Ectodermal cell (in vitro differentiated cells): ENCODE results near the gene FUBP3.

ENCODE experiments used
- H3K27ac ChIP-seq: 2 replicates; pipeline ENCODE4 v1.7.0; 2013; ENCODE audit warnings: mild to moderate bottlenecking, low read depth, low read length; ENCODE audit not compliant: insufficient read depth, poor library complexity, severe bottlenecking
- H3K27me3 ChIP-seq: 2 replicates; pipeline ENCODE4 v1.7.0; 2013; ENCODE audit warnings: mild to moderate bottlenecking, low read length; ENCODE audit not compliant: insufficient read depth, control insufficient read depth, poor library complexity, severe bottlenecking
- H3K36me3 ChIP-seq: one replicate; pipeline ENCODE4 v1.7.0; 2013; ENCODE audit warnings: low read length; ENCODE audit not compliant: control insufficient read depth, insufficient read depth
- H3K4me1 ChIP-seq: one replicate; pipeline ENCODE4 v1.7.0; 2013; ENCODE audit warnings: low read length; ENCODE audit not compliant: control insufficient read depth, insufficient read depth
- H3K4me3 ChIP-seq: 2 replicates; pipeline ENCODE4 v1.7.0; 2013; ENCODE audit warnings: low read depth, low read length, control low read depth; ENCODE audit not compliant: insufficient read depth
- H3K9me3 ChIP-seq: 2 replicates; pipeline ENCODE4 v1.7.0; 2013; ENCODE audit warnings: mild to moderate bottlenecking, low read length, moderate library complexity; ENCODE audit not compliant: control insufficient read depth
- WGBS, 2 experiments: methylation state at CpG; one replicate each; pipeline ENCODE4 v1.1.7; 2013; ENCODE audit warnings: missing lambda C conversion rate in 2 of 2; 5-methylcytosine and 5-hydroxymethylcytosine counted together

Gene FUBP3

GRCh38 chr9:130542038-130542437, 37.3 kb upstream of the FUBP3 start:
- no peak overlapping the region for H3K27ac ChIP-seq
- H3K4me1 ChIP-seq = no peaks in the 10 kb centered on the region
- H3K4me3 ChIP-seq = no peak overlapping the region
- H3K27me3 ChIP-seq = peaks cover 15% of the 10 kb centered on the region
- 77 to 86% methylated on average over 5 of the region's 5 CpGs for WGBS, 2 experiments
- no peaks in the 10 kb centered on the region for H3K9me3 ChIP-seq
- H3K36me3 ChIP-seq = no peaks in the 10 kb centered on the region

- Histone ChIP-seq H3K4me1 (no peaks in the 10 kb centered on the region), H3K4me3 (no peak overlapping the region), H3K36me3 (no peaks in the 10 kb centered on the region), H3K9me3 (no peaks in the 10 kb centered on the region), H3K27me3 (peaks cover 10% of the 10 kb centered on the region), H3K27ac (no peak overlapping the region)
- 78 to 81% methylated on average over 7 of the region's 7 CpGs for WGBS, 2 experiments
These were observed 36.7 kb upstream of the FUBP3 start for GRCh38 chr9:130542457-130543228.

GRCh38 chr9:130543368-130543767, 36.0 kb upstream of the FUBP3 start:
- 70 to 76% methylated on average over 8 of the region's 8 CpGs for WGBS, 2 experiments
- no peaks in the 10 kb centered on the region for H3K36me3 ChIP-seq
- no peaks in the 10 kb centered on the region for H3K4me1 ChIP-seq
- H3K27me3 ChIP-seq = peaks cover 7% of the 10 kb centered on the region
- H3K4me3 ChIP-seq = no peak overlapping the region
- H3K27ac ChIP-seq = no peak overlapping the region
- no peaks in the 10 kb centered on the region for H3K9me3 ChIP-seq

- Histone ChIP-seq H3K27ac (no peak overlapping the region), H3K4me1 (no peaks in the 10 kb centered on the region), H3K4me3 (no peak overlapping the region), H3K36me3 (no peaks in the 10 kb centered on the region), H3K27me3 (peaks cover 5% of the 10 kb centered on the region), H3K9me3 (no peaks in the 10 kb centered on the region)
- whole genome bisulfite sequencing, 2 experiments = 73 to 81% methylated on average over 6 of the region's 6 CpGs
These were observed 35.5 kb upstream of the FUBP3 start for GRCh38 chr9:130543859-130544258.

- H3K9me3 ChIP-seq = no peaks in the 10 kb centered on the region
- peaks cover 4% of the 10 kb centered on the region for H3K27me3 ChIP-seq
- WGBS, 2 experiments = 67 to 68% methylated on average over 9 of the region's 9 CpGs
These were observed 35.0 kb upstream of the FUBP3 start for GRCh38 chr9:130544364-130544763.

GRCh38 chr9:130548103-130548502, 31.3 kb upstream of the FUBP3 start:
- 89 to 94% methylated on average over 6 of the region's 6 CpGs for WGBS, 2 experiments
- Histone ChIP-seq H3K27me3 (no peaks in the 10 kb centered on the region), H3K4me3 (no peak overlapping the region), H3K36me3 (no peaks in the 10 kb centered on the region), H3K4me1 (no peaks in the 10 kb centered on the region), H3K9me3 (no peaks in the 10 kb centered on the region), H3K27ac (no peak overlapping the region)

More at GRCh38 chr9:130544364-130544763, 35.0 kb upstream of the FUBP3 start:
- Histone ChIP-seq H3K4me1 (no peaks in the 10 kb centered on the region), H3K4me3 (no peak overlapping the region), H3K36me3 (no peaks in the 10 kb centered on the region), H3K27ac (no peak overlapping the region)

GRCh38 chr9:130549093-130549735, 30.2 kb upstream of the FUBP3 start:
- Histone ChIP-seq H3K9me3 (no peaks in the 10 kb centered on the region), H3K27ac (no peak overlapping the region), H3K4me1 (no peaks in the 10 kb centered on the region), H3K4me3 (no peak overlapping the region), H3K27me3 (no peaks in the 10 kb centered on the region), H3K36me3 (no peaks in the 10 kb centered on the region)
- WGBS, 2 experiments = 94% methylated on average over 5 of the region's 5 CpGs

- no peak overlapping the region for H3K4me3 ChIP-seq
- no peaks in the 10 kb centered on the region for H3K4me1 ChIP-seq
- WGBS, 2 experiments = 91% methylated on average over 5 of the region's 5 CpGs
- no peaks in the 10 kb centered on the region for H3K36me3 ChIP-seq
- no peaks in the 10 kb centered on the region for H3K9me3 ChIP-seq
- H3K27ac ChIP-seq = no peak overlapping the region
- H3K27me3 ChIP-seq = no peaks in the 10 kb centered on the region
These were observed 24.8 kb upstream of the FUBP3 start for GRCh38 chr9:130554606-130555005.

- WGBS, 2 experiments = 89 to 93% methylated on average over 6 of the region's 6 CpGs
These were observed 24.3 kb upstream of the FUBP3 start for GRCh38 chr9:130555061-130555460.

GRCh38 chr9:130555968-130556367, 23.4 kb upstream of the FUBP3 start:
- Histone ChIP-seq H3K27me3 (no peaks in the 10 kb centered on the region), H3K9me3 (no peaks in the 10 kb centered on the region), H3K4me1 (no peaks in the 10 kb centered on the region), H3K27ac (no peak overlapping the region), H3K4me3 (no peak overlapping the region), H3K36me3 (no peaks in the 10 kb centered on the region)
- WGBS, 2 experiments = 82 to 84% methylated on average over 6 of the region's 6 CpGs

More at GRCh38 chr9:130555061-130555460, 24.3 kb upstream of the FUBP3 start:
- H3K27ac ChIP-seq = no peak overlapping the region
- H3K4me1 ChIP-seq = no peaks in the 10 kb centered on the region
- H3K27me3 ChIP-seq = no peaks in the 10 kb centered on the region
- no peaks in the 10 kb centered on the region for H3K36me3 ChIP-seq
- no peaks in the 10 kb centered on the region for H3K9me3 ChIP-seq
- no peak overlapping the region for H3K4me3 ChIP-seq
